Heart right ventricle (tissue), 16 donors: ENCODE data around the gene DSP. TPM values are rescaled to one million over a fixed set of nuclear protein-coding genes. Genes with fewer than 3 reads are reported as not detected.

Experiments
- ATAC-seq, 8 donors: fragments of 200-7000 bp; cut with Tn5 transposase; one replicate each; pipeline ENCODE4 v1.9.1; 2020; ENCODE audit warnings: mild to moderate bottlenecking in 8 of 8, moderate library complexity in 8 of 8, moderate number of reproducible peaks in 1 of 8
- DNase-seq, 2 donors: peaks; one replicate each; pipeline ENCODE4 v3.0.0-alpha.2; 2020
- H3K27ac ChIP-seq, 10 donors: fragments of 200-600 bp; sonication (generic) in 2 of 10; one replicate each; pipeline versions ENCODE4 v1.5.0 to v1.8.0; 2020 to 2022; ENCODE audit warnings: mild to moderate bottlenecking in 3 of 10
- H3K27me3 ChIP-seq, 7 donors: fragments of 200-600 bp; one replicate each; pipeline ENCODE4 v1.8.0; 2021 to 2022; ENCODE audit warnings: mild to moderate bottlenecking in 2 of 7
- H3K36me3 ChIP-seq, 9 donors: fragments of 200-600 bp; sonication (generic) in 1 of 9; one replicate each; pipeline versions ENCODE4 v1.5.0 to v1.8.0; 2020 to 2022; ENCODE audit warnings: mild to moderate bottlenecking in 2 of 9
- H3K4me1 ChIP-seq, 9 donors: fragments of 200-600 bp; sonication (generic) in 1 of 9; one replicate each; pipeline versions ENCODE4 v1.5.0 to v1.8.0; 2020 to 2022; ENCODE audit warnings: mild to moderate bottlenecking in 4 of 9
- H3K4me3 ChIP-seq, 10 donors: fragments of 200-600 bp; sonication (generic) in 2 of 10; one replicate each; pipeline versions ENCODE4 v1.5.0 to v1.8.0; 2020 to 2022; ENCODE audit warnings: mild to moderate bottlenecking in 7 of 10, moderate library complexity in 2 of 10
- H3K9me3 ChIP-seq, 11 donors: fragments of 200-600 bp in 10 of 11; sonication (generic) in 2 of 11; one replicate each; pipeline versions ENCODE4 v1.5.0 to v1.8.0; 2013 to 2022; ENCODE audit warnings: mild to moderate bottlenecking in 2 of 11, control low read depth in 1 of 11, moderate library complexity in 1 of 11
- WGBS, 2 donors: extraction: QIAGEN DNeasy Blood & Tissue Kit; methylation state at CpG; one replicate each; pipeline ENCODE4 v1.1.7; 2013; ENCODE audit warnings: inconsistent platforms in 1 of 2; 5-methylcytosine and 5-hydroxymethylcytosine counted together
- intact Hi-C, 10 donors: fragments of 100-400 bp; cut with DNase I; formaldehyde crosslinking; loops; one replicate each; pipeline versions ENCODE4 v1.11.1 to v1.14.2; 2022
- polyA plus RNA-seq, 2 donors: library from polyadenylated mRNA; stranded (reverse); fragments of 200-250 nt; gene quantifications; one replicate each; pipeline ENCODE4 v1.2.3, GENCODE V29; 2013
- total RNA-seq, 10 donors: library from RNA; stranded (reverse); fragmentation: NEBNext Ultra II Directional in 3 of 10; extraction: Animal tissue kit (Norgen Biotek cat#: 25700) in 3 of 10; gene quantifications; one replicate each; pipeline versions ENCODE4 v1.2.1 to v1.2.4, GENCODE V29; 2021 to 2023
- TF ChIP-seq, protein P1 (sequence below), 9 donors: fragments of 200-600 bp; sonication (generic) in 2 of 9; IDR thresholded peaks; one replicate each; pipeline versions ENCODE4 v1.5.0 to v1.8.0; 2021 to 2022; ENCODE audit warnings: antibody characterized with exemption in 9 of 9, mild to moderate bottlenecking in 5 of 9, moderate library complexity in 1 of 9
- donor health status: Arrhythmogenic right ventricular cardiomyopathy.
- donor health status: ischemic (EF 13 %, LVEDD 7.1; RV severe dilation, severe dysfunction).
- donor health status: healthy with polysubstance abuse.
- donor health status: DM: no; HTN: yes; CAD: no.
- donor health status: DM: no; HTN: no; CAD: no.
- donor health status: ischemic (EF 25% LVEDD 6.9; RV normal size, moderate dysfunction).
- donor health status: ischemic (EF 25% LVEDD 5.7; RV mildly dilated, moderate dysfunction).
- donor health status: healthy.
- donor health status: DM: yes; HTN: yes; CAD: no.
- donor health status: Ischemic cardiomyopathy.
- donor health status: ischemic (EF 35%, LVEDD 5.7; RV mildly dilated, moderate dysfunction).
- donor health status: nonischemic (EF 11% LVEDD 7.7; RV severe dilation, severe dysfunction).
- donor health status: DM: yes; HTN: yes; CAD: no.
- donor health status: PGD.
- donor health status: ischemic (EF 29% LVEDD 5.4; RV normal size, mild dysfunction).
- donor health status: nonischemic (EF 23%, LVEDD 6.1; RV moderate dilation, normal function).

DSP gene
- total and polyA plus RNA-seq, 12 donors = 56.5 to 471 (median 355) TPM

DNA sequence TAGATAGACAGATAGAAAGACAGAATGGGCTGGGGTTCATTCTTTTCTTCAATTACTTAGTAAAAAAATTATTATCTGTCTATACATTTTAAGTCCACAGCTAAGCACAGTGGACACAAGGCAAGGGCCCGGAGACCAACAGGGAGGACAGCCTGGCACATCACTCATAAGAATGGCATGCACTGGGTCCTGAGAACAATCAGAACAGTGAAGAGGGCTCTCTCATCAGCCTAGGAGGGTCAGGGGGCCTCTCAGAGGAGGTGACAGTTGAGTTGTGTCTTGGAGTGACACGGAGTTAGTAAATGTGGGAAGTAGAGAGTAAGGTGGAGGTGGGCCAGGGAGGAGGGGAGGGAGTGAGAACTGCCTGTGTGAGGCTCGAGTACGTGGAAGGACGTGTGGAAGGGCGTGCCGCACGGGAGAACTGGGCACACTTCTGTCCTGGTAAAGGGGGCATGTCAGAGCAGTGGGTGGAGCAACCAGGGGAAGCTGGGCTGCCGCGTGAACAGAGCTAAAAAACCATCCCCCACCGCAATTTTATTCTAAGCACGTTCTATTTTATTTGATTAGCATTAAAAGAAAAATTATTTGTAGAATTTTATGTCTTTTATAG, 45.1 kb upstream of the DSP start:
- DNase-seq = peak in 1 of 2 donors; percentile 43
- peak overlapping the region in 1 of 10 donors; percentile 5 for H3K27ac ChIP-seq

GRCh38 chr6:7500752-7501282, 40.7 kb upstream of the DSP start:
- Histone ChIP-seq H3K4me3 (no peak overlapping the region), H3K9me3 (no peaks in the 10 kb centered on the region), H3K27me3 (peaks cover 0 to 5% (median 0%) of the 10 kb centered on the region in 7 donors), H3K36me3 (no peaks in the 10 kb centered on the region), H3K27ac (no peak overlapping the region), H3K4me1 (peaks cover 0 to 6% (median 4%) of the 10 kb centered on the region in 9 donors)
- 81 to 83% methylated on average over 10 of the region's 10 CpGs for WGBS, 2 donors
- TF ChIP-seq, protein P1, sequence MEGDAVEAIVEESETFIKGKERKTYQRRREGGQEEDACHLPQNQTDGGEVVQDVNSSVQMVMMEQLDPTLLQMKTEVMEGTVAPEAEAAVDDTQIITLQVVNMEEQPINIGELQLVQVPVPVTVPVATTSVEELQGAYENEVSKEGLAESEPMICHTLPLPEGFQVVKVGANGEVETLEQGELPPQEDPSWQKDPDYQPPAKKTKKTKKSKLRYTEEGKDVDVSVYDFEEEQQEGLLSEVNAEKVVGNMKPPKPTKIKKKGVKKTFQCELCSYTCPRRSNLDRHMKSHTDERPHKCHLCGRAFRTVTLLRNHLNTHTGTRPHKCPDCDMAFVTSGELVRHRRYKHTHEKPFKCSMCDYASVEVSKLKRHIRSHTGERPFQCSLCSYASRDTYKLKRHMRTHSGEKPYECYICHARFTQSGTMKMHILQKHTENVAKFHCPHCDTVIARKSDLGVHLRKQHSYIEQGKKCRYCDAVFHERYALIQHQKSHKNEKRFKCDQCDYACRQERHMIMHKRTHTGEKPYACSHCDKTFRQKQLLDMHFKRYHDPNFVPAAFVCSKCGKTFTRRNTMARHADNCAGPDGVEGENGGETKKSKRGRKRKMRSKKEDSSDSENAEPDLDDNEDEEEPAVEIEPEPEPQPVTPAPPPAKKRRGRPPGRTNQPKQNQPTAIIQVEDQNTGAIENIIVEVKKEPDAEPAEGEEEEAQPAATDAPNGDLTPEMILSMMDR (IDR thresholded peaks at IDR 0.05) = no peak
- intact Hi-C loops = no loop called here
- no peak for ATAC-seq
- DNase-seq = no peak

More for the DNA sequence above, 45.1 kb upstream of the DSP start:
- intact Hi-C loops = no loop called here
- H3K4me3 ChIP-seq = no peak overlapping the region
- peaks cover 0 to 9% (median 0%) of the 10 kb centered on the region in 11 donors for H3K9me3 ChIP-seq
- H3K4me1 ChIP-seq = no peaks in the 10 kb centered on the region
- WGBS, 2 donors = 47 to 57% methylated on average over 12 of the region's 12 CpGs
- ATAC-seq = peak in 4 of 8 donors; percentile 11 to 72 (median 41)
- TF ChIP-seq, protein P1 (IDR thresholded peaks at IDR 0.05) = no peak
- H3K36me3 ChIP-seq = no peaks in the 10 kb centered on the region
- peaks cover 0 to 5% (median 0%) of the 10 kb centered on the region in 7 donors for H3K27me3 ChIP-seq

DNA sequence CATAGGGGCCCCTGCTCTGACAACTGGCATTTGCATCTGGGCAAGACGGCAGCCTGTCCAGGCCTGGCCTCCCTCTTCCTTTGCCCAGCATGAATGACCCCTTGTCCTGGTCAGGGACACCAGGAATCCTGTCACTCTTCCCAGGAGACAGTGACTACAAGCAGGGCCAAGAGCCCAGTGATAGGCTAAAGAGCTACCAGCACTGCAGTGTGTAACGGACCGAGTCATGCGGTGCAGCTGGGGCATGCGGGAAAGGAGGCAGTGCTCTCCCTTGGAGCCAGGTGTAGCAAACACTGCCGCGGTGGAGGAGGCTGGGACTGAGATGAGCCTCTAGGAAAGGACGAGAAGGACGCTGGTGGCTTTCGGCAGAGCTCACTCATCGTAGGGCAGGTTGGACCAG, 38.7 kb upstream of the DSP start:
- intact Hi-C loops = no loop called here
- ATAC-seq = peak in 6 of 8 donors; percentile 25 to 62 (median 50)

GRCh38 chr6:7504041-7504440, 37.4 kb upstream of the DSP start:
- Histone ChIP-seq H3K27me3 (peaks cover 0 to under 1% (median 0%) of the 10 kb centered on the region in 7 donors), H3K9me3 (no peaks in the 10 kb centered on the region), H3K4me1 (peaks cover 0 to 6% (median 4%) of the 10 kb centered on the region in 9 donors), H3K4me3 (no peak overlapping the region), H3K36me3 (no peaks in the 10 kb centered on the region), H3K27ac (no peak overlapping the region)
- ATAC-seq (no peak), DNase-seq (no peak)
- WGBS, 2 donors = 85 to 91% methylated on average over 6 of the region's 6 CpGs
- TF ChIP-seq, protein P1 (IDR thresholded peaks at IDR 0.05) = no peak
- intact Hi-C loops = no loop called here

More for the DNA sequence above, 38.7 kb upstream of the DSP start:
- no peak overlapping the region for H3K27ac ChIP-seq
- peaks cover 0 to 6% (median 4%) of the 10 kb centered on the region in 9 donors for H3K4me1 ChIP-seq
- 69 to 77% methylated on average over 11 of the region's 11 CpGs for WGBS, 2 donors
- TF ChIP-seq, protein P1 (IDR thresholded peaks at IDR 0.05) = no peak
- H3K36me3 ChIP-seq = no peaks in the 10 kb centered on the region
- DNase-seq = no peak
- H3K4me3 ChIP-seq = no peak overlapping the region
- no peaks in the 10 kb centered on the region for H3K9me3 ChIP-seq
- no peaks in the 10 kb centered on the region for H3K27me3 ChIP-seq
